Measurements from ENCODE around the gene ZIC5.
A peak's percentile ranks its signal among the peaks of the same experiment; 100 is the strongest.

Gene ZIC5

DNA sequence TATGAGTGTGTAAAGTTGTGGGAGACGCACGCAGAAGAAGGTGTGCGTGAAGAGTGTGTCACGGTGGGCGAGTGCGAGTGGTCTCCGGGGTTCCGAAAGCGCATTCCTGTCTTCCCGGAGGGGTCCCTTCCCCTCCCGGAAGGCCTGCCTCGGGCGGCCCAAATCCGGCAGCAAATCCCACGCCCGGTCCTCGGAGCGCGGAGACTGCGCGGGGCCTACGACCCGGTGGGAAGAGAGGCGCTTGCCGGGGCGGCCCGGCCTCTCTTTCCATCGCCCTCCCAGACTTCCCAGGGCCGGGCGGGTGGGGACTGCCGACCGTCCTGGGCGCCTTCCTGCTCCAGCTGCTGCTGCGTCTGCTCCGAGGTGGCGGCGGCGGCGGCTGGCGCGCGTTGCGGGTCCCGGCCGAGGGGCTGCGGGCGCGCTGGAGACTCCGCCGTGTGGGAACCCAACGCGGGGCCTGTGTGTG is 2.1 kb downstream of the ZIC5 start:
- Mint-ChIP-seq H3K4me1 (peaks cover 28% of the 10 kb centered on the region), H3K36me3 (ENCODE audit: insufficient read depth) (peaks cover 36% of the 10 kb centered on the region), H3K27ac (ENCODE audit: low read depth) (peak overlapping the region; percentile 90), H3K4me3 (peak overlapping the region; percentile 88), H3K9me3 (no peaks in the 10 kb centered on the region), H3K27me3 (peaks cover 82% of the 10 kb centered on the region)
- ATAC-seq (replicated peaks; ENCODE audit: extremely low read depth, poor library complexity, severe bottlenecking) (no peak), DNase-seq (ENCODE audit: low spot score in 2 of 2) (no peak)

DNA sequence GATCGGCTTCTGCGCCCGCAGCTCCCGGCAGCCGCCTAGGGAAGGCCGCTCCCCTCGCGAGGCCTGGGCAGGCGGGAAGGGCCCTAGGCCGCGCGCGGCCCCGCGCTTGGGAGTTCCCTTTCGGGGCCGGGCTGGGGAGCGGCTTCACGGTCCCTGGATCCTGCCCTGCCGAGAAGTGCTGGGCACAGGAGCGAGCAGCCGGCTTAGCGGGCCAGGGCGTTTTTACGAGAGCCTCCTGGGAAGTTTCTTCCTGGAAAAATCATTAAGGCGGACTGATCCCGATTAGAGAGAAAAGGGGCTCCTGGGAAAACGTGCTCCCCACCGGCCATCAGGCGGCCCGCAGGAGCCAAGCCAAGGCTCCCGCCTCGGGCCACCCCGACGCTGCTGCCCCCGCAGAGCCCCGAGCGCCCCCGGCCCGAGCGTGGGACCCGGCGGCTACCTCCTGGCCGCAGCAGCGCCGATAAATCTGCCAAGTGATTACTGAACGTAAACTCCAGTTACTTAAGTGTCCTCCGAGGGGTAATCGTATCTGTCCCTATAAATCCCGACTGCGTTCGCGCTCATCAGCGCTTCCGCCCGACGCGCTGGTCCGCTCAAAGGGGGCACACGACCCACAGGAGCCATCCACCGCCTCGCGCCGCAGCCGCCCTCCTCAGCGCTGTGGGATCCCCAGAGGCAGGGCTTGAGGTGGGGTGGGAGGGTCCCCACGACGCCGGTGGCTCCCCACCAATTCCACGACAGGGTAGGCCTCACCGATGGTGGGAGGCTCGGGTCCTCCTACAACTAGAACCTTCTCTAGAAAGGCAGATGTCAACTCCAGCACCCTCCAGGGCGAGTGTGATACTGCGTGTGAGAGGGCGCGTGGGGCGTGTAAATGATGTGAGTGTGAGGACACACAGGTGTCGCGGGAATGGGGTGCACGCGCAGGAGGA is 2.8 kb downstream of the ZIC5 start:
- Mint-ChIP-seq H3K4me1 (peaks cover 28% of the 10 kb centered on the region), H3K9me3 (no peaks in the 10 kb centered on the region), H3K27ac (ENCODE audit: low read depth) (peak overlapping the region; percentile 90), H3K4me3 (peak overlapping the region; percentile 88), H3K27me3 (peaks cover 82% of the 10 kb centered on the region), H3K36me3 (ENCODE audit: insufficient read depth) (peaks cover 33% of the 10 kb centered on the region)
- DNase-seq (ENCODE audit: low spot score in 2 of 2) (no peak), ATAC-seq (replicated peaks; ENCODE audit: extremely low read depth, poor library complexity, severe bottlenecking) (no peak)

DNA sequence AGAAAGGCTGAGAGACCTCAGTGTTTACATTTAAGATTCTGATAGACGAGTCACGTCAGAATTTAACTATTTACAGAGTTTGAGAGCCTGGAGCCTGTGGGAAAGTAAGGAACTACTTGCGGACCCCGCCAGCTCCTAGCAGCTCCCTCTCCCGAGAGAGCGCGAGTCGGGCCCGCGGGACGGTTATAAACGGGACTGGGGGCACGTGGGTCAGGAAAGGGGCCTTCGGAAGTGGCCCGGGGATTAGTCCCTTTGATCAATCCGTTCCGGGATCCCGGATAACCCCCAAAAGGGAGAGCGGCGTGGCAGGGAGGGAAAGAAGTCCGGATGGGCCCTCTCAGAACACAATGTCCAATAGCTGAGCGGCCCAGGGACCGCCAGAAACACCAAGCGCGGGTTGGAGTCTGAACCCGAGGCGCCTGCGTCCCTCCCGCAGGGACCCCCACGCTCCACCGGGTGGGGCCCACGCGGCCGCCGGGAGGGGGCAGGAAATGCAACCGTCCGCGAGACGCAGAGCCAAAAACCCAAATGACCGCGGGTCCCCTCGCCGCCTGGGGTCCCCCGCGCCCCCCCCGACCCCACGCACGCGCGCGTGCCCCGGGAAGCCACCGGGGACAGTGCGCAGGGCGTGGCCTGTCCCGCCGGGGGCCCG is 3.6 kb downstream of the ZIC5 start:
- Mint-ChIP-seq H3K4me3 (peak overlapping the region; percentile 7), H3K27ac (ENCODE audit: low read depth) (peak overlapping the region; percentile 81), H3K27me3 (peaks cover 78% of the 10 kb centered on the region)

DNA sequence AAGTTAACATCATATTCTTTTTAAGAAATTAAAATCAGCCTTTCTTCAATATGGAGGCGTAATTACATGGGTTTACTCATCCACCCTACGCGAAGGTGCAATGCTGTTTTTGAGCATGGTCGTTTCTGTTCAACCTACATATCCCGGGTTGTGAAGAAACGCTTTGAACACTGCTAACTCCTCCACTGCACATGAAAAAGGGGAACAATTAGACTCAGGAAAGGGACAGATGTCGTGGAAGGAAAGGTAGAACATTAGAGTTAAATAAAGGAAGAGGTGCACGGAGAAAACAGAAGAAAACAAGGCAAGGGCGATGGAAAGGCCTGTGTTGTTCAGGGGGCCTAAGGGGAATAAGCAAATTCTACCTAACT is 4.1 kb downstream of the ZIC5 start:
- Mint-ChIP-seq H3K9me3 (no peaks in the 10 kb centered on the region), H3K27ac (ENCODE audit: low read depth) (peak overlapping the region; percentile 81), H3K36me3 (ENCODE audit: insufficient read depth) (peaks cover 25% of the 10 kb centered on the region), H3K4me1 (peaks cover 28% of the 10 kb centered on the region), H3K4me3 (peak overlapping the region; percentile 7), H3K27me3 (peaks cover 78% of the 10 kb centered on the region)
- DNase-seq (ENCODE audit: low spot score in 2 of 2) (no peak), ATAC-seq (replicated peaks; ENCODE audit: extremely low read depth, poor library complexity, severe bottlenecking) (no peak)

More for the DNA sequence above, 3.6 kb downstream of the ZIC5 start:
- no peak for DNase-seq (ENCODE audit: low spot score in 2 of 2)
- no peaks in the 10 kb centered on the region for H3K9me3 Mint-ChIP-seq
- H3K4me1 Mint-ChIP-seq: peaks cover 28% of the 10 kb centered on the region
- ATAC-seq (replicated peaks; ENCODE audit: extremely low read depth, poor library complexity, severe bottlenecking): no peak
- peaks cover 29% of the 10 kb centered on the region for H3K36me3 Mint-ChIP-seq (ENCODE audit: insufficient read depth)

DNA sequence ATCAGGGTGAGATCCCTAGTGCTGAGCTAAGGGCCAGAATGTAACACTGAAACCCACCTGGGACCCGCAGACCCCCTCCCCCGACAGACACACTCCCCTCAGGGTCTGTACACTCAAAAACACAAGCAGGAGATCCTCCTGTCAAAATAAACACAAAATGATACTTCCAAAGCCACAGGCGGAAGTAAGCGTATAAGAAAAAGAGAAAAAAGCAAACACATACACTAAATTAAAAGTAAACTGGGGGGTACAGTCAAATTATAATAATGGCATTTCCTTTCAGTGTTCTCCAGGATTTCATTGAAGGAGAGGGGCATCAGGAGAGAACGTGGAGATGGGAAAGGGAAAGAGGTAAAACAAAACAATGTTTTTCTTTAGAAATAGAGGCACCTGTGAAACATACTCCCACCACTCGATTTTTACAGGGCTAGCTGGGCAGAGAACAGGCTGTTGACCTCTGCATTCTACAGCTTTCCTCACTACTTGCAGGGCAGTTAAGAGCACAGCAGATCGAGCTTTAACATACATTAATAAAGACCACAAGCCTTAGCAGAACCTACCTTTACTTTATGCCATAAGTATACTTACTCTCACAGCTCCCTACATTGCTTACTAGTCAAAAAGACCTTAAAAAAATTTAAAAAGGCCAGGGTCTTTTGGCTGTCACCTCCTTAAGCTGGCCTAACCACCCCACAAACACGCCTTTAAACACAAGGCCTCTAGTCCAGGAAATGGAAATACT is 5.3 kb downstream of the ZIC5 start:
- H3K4me3 Mint-ChIP-seq: no peak overlapping the region
- ATAC-seq (replicated peaks; ENCODE audit: extremely low read depth, poor library complexity, severe bottlenecking) (no peak), DNase-seq (ENCODE audit: low spot score in 2 of 2) (no peak)
- peaks cover 17% of the 10 kb centered on the region for H3K36me3 Mint-ChIP-seq (ENCODE audit: insufficient read depth)
- peaks cover 81% of the 10 kb centered on the region for H3K27me3 Mint-ChIP-seq
- H3K4me1 Mint-ChIP-seq: peaks cover 22% of the 10 kb centered on the region
- H3K9me3 Mint-ChIP-seq: no peaks in the 10 kb centered on the region
- H3K27ac Mint-ChIP-seq (ENCODE audit: low read depth): no peak overlapping the region

GRCh38 chr13:99965329-99966000 is 6.1 kb downstream of the ZIC5 start:
- Mint-ChIP-seq H3K9me3 (no peaks in the 10 kb centered on the region), H3K27me3 (peaks cover 88% of the 10 kb centered on the region), H3K4me1 (peaks cover 22% of the 10 kb centered on the region), H3K4me3 (no peak overlapping the region), H3K36me3 (ENCODE audit: insufficient read depth) (peaks cover 17% of the 10 kb centered on the region), H3K27ac (ENCODE audit: low read depth) (no peak overlapping the region)
- no peak for DNase-seq (ENCODE audit: low spot score in 2 of 2)
- no peak for ATAC-seq (replicated peaks; ENCODE audit: extremely low read depth, poor library complexity, severe bottlenecking)

DNA sequence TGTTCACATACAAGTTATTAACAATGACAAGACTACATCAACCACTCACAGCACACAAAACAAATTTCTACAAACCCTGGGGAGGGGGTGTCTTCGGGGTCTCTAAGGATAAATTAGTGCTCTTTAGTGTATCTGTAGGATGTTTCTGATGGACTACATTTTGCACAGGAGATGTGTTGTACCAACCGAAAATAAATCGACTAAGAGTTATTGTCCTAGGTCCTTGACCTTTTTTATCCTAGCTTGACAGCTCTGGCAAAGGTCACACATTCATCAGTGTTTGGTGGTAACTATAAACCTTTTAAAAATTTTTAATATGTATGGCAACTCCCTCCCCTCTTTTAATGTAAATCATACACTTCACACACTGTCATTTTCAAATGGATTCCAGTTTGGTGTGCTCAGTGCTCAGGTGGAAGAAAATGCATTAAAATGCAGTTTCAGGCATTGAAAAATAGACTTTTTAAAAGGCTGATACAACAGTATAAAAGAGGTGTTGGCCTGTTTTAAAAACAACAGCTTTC is 7.7 kb downstream of the ZIC5 start:
- Mint-ChIP-seq H3K36me3 (ENCODE audit: insufficient read depth) (peaks cover 10% of the 10 kb centered on the region), H3K27me3 (peaks cover 89% of the 10 kb centered on the region), H3K27ac (ENCODE audit: low read depth) (no peak overlapping the region), H3K4me1 (peaks cover 14% of the 10 kb centered on the region), H3K4me3 (no peak overlapping the region), H3K9me3 (no peaks in the 10 kb centered on the region)
- DNase-seq (ENCODE audit: low spot score in 2 of 2) (no peak), ATAC-seq (replicated peaks; ENCODE audit: extremely low read depth, poor library complexity, severe bottlenecking) (no peak)

- peaks cover 6% of the 10 kb centered on the region for H3K36me3 Mint-ChIP-seq (ENCODE audit: insufficient read depth)
- H3K9me3 Mint-ChIP-seq: no peaks in the 10 kb centered on the region
- H3K27ac Mint-ChIP-seq (ENCODE audit: low read depth): no peak overlapping the region
- no peak overlapping the region for H3K4me3 Mint-ChIP-seq
- peaks cover 94% of the 10 kb centered on the region for H3K27me3 Mint-ChIP-seq
- no peak for ATAC-seq (replicated peaks; ENCODE audit: extremely low read depth, poor library complexity, severe bottlenecking)
- peaks cover 12% of the 10 kb centered on the region for H3K4me1 Mint-ChIP-seq
- no peak for DNase-seq (ENCODE audit: low spot score in 2 of 2)
Measured at GRCh38 chr13:99962242-99962641, 9.3 kb downstream of the ZIC5 start.

GRCh38 chr13:99961636-99962035 is 9.9 kb downstream of the ZIC5 start:
- peaks cover 13% of the 10 kb centered on the region for H3K4me1 Mint-ChIP-seq
- H3K27ac Mint-ChIP-seq (ENCODE audit: low read depth): no peak overlapping the region
- peaks cover 6% of the 10 kb centered on the region for H3K36me3 Mint-ChIP-seq (ENCODE audit: insufficient read depth)
- no peaks in the 10 kb centered on the region for H3K9me3 Mint-ChIP-seq
- H3K4me3 Mint-ChIP-seq: no peak overlapping the region
- ATAC-seq (replicated peaks; ENCODE audit: extremely low read depth, poor library complexity, severe bottlenecking) (no peak), DNase-seq (ENCODE audit: low spot score in 2 of 2) (no peak)
- H3K27me3 Mint-ChIP-seq: peaks cover 94% of the 10 kb centered on the region

- Mint-ChIP-seq H3K4me3 (no peak overlapping the region), H3K27ac (ENCODE audit: low read depth) (no peak overlapping the region), H3K27me3 (peaks cover 94% of the 10 kb centered on the region), H3K36me3 (ENCODE audit: insufficient read depth) (peaks cover 8% of the 10 kb centered on the region), H3K4me1 (peaks cover 21% of the 10 kb centered on the region), H3K9me3 (no peaks in the 10 kb centered on the region)
- DNase-seq (ENCODE audit: low spot score in 2 of 2) (no peak), ATAC-seq (replicated peaks; ENCODE audit: extremely low read depth, poor library complexity, severe bottlenecking) (no peak)
Measured at GRCh38 chr13:99960663-99961311, 10.8 kb downstream of the ZIC5 start.

- H3K27ac Mint-ChIP-seq (ENCODE audit: low read depth): no peak overlapping the region
- H3K36me3 Mint-ChIP-seq (ENCODE audit: insufficient read depth): peaks cover 8% of the 10 kb centered on the region
- ATAC-seq (replicated peaks; ENCODE audit: extremely low read depth, poor library complexity, severe bottlenecking): no peak
- peak overlapping the region; percentile 47 for H3K4me3 Mint-ChIP-seq
- no peaks in the 10 kb centered on the region for H3K9me3 Mint-ChIP-seq
- H3K27me3 Mint-ChIP-seq: peaks cover 94% of the 10 kb centered on the region
- DNase-seq (ENCODE audit: low spot score in 2 of 2): no peak
- peaks cover 21% of the 10 kb centered on the region for H3K4me1 Mint-ChIP-seq
Measured at GRCh38 chr13:99959540-99960230, 11.9 kb downstream of the ZIC5 start.

All from central memory CD8-positive, alpha-beta T cell (primary cell).